ENCODE measurements around the gene SINHCAF.
"Not testable (repeated sequence)": the region's sequence is repeated elsewhere in the genome, so short reads cannot be mapped to it uniquely, and the experiment has no call there.

The SINHCAF gene

GRCh38 chr12:31303466-31303865 is 22.5 kb downstream of the SINHCAF start:
- no peak for DNase-seq

- no peak for DNase-seq
Measured at GRCh38 chr12:31301311-31301710, 24.6 kb downstream of the SINHCAF start.

GRCh38 chr12:31300783-31301182 is 25.2 kb downstream of the SINHCAF start:
- no peak for DNase-seq

- no peak for DNase-seq
Measured at GRCh38 chr12:31300341-31300740, 25.6 kb downstream of the SINHCAF start.

- DNase-seq: no peak
Measured at GRCh38 chr12:31298922-31299321, 27.0 kb downstream of the SINHCAF start.

- no peak for DNase-seq
Measured at GRCh38 chr12:31298515-31298910, 27.4 kb downstream of the SINHCAF start.

GRCh38 chr12:31297572-31298514 is 28.1 kb downstream of the SINHCAF start:
- no peak for DNase-seq

- no peak for DNase-seq
Measured at GRCh38 chr12:31289441-31289840, 36.5 kb downstream of the SINHCAF start.

- DNase-seq: no peak
Measured at GRCh38 chr12:31288381-31288780, 37.6 kb downstream of the SINHCAF start.

- DNase-seq: no peak
Measured at GRCh38 chr12:31280183-31280582, 45.8 kb downstream of the SINHCAF start.

- no peak for DNase-seq
Measured at GRCh38 chr12:31279390-31279924, 46.5 kb downstream of the SINHCAF start.

- DNase-seq: no peak
Measured at GRCh38 chr12:31278832-31279231, 47.1 kb downstream of the SINHCAF start.

GRCh38 chr12:31278424-31278823 is 47.5 kb downstream of the SINHCAF start:
- DNase-seq: no peak

GRCh38 chr12:31277081-31277480 is 48.9 kb downstream of the SINHCAF start:
- DNase-seq: no peak

GRCh38 chr12:31275491-31275890 is 50.5 kb downstream of the SINHCAF start:
- DNase-seq: no peak

GRCh38 chr12:31274520-31275300 is 51.2 kb downstream of the SINHCAF start:
- DNase-seq: no peak

GRCh38 chr12:31273794-31274193 is 52.2 kb downstream of the SINHCAF start:
- DNase-seq: not testable (repeated sequence)

- no peak for DNase-seq
Measured at GRCh38 chr12:31272607-31273225, 53.2 kb downstream of the SINHCAF start.

GRCh38 chr12:31267966-31268365 is 58.0 kb downstream of the SINHCAF start:
- no peak for DNase-seq

- DNase-seq: no peak
Measured at GRCh38 chr12:31265722-31266121, 60.2 kb downstream of the SINHCAF start.

- DNase-seq: no peak
Measured at GRCh38 chr12:31263661-31264060, 62.3 kb downstream of the SINHCAF start.

- DNase-seq: no peak
Measured at GRCh38 chr12:31261744-31262143, 64.2 kb downstream of the SINHCAF start.

- DNase-seq: no peak
Measured at GRCh38 chr12:31260840-31261239, 65.1 kb downstream of the SINHCAF start.

Measured in NCI-H1105 (cell line).